GM15510 (cell line): ENCODE results near the gene CHRND.

ENCODE experiments used
- POLR2A ChIP-seq: IDR thresholded peaks from 3 replicates; pipeline ENCODE4 v1.6.1; 2011; ENCODE audit warnings: borderline replicate concordance; ENCODE audit not compliant: insufficient read length; ENCODE audit errors: extremely low read depth

The CHRND gene

DNA sequence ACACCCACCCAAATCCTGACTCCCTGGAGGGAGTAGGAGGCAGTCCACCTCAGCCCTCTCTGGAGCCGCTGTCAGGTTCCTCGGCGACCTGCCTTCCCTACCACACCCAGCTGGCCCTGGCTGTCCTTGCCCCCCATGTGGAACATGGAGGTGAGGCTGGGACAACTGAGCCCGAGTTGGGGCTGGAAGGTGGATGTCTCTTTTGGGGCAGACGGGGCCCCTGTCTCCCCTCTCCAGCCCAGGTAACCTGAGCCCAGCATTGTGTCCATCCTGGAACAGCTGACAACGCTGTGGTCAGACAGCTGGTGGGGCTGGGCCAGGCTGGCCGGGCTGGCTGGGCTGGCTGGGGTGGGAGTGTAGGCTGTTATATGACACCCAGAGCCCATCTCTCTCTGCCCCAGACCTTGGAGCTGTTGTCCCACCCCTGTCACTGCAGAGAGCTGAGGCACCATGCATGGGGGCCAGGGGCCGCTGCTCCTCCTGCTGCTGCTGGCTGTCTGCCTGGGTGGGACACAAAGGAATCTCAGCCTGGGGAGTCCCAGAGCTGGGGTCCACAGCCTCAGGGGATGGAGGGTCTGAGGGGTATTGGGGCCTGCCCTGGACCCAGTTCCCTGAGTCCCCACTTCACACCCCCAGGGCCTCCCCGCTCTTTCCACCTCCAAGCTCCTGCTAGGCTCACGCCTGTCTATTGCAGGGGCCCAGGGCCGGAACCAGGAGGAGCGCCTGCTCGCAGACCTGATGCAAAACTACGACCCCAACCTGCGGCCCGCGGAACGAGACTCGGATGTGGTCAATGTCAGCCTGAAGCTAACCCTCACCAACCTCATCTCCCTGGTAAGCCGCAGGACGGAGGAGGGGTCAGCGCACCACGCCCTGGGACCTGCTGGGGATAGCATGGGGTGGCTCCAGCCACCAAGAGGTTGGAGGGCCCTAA lies 13.6 kb downstream of the CHRND start, which contains the start of gene CHRNG:
Gene CHRNG (plus strand): TSS at position 395 of the 934 bp plus-strand sequence. CDS start 56 bp downstream, at position 451.
- no peak for TF ChIP-seq POLR2A

DNA sequence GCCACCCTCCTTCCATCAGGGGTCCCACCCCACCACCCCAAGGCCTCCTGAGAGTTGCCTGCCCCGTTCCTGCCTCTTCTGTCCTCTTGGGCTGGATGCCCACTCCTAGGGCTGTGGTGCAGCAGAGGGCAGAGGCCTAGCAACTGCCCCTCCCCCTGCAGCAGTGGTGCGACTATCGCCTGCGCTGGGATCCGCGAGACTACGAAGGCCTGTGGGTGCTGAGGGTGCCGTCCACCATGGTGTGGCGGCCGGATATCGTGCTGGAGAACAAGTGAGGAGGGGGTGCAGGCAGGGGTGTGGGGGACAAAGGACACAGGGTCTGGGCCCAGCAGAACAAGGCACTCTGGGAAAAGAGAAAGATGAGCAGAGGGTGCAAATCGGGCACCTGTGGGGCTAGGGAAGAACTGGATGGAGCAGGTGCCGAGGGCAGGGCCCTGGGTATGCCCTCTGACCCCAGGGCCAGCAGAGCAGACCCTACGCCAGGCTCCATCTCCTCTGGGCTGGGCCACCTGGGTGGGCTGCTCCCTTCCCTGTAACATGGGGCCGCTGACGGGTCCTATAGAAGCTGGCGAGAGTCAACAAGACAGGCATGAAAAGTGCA lies 14.6 kb downstream of the CHRND start:
- TF ChIP-seq POLR2A = no peak

DNA sequence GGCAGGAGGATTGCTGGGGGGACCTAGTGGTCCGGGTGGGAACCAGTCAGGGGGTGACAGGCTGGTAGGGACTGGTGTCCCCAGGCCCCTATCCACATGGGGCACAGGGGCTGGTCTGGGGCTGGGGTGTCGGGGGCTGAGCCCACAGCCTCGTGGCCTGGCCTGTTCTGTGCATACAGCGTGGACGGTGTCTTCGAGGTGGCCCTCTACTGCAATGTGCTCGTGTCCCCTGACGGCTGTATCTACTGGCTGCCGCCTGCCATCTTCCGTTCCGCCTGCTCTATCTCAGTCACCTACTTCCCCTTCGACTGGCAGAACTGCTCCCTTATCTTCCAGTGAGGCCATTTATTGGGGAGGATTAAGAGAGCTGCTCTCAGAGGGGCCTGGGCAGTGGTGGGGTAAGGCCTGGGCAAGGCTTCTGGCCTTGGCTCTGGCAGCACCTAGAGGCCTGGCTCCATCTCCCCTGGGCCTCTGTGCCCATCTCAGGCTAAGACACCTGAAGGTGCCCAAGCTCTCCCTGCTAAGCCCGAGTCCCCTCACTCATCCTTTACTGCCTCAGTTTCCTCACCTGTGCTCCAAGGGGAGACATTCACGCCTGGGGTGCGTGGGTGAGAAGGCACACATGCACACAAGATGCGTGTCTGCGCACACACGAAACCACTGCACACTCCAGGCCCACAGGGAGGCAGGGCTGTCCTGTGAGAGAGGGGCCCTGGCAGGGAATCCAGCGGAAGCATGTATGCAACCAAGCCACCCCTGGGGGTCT lies 15.4 kb downstream of the CHRND start:
- TF ChIP-seq POLR2A = no peak

DNA sequence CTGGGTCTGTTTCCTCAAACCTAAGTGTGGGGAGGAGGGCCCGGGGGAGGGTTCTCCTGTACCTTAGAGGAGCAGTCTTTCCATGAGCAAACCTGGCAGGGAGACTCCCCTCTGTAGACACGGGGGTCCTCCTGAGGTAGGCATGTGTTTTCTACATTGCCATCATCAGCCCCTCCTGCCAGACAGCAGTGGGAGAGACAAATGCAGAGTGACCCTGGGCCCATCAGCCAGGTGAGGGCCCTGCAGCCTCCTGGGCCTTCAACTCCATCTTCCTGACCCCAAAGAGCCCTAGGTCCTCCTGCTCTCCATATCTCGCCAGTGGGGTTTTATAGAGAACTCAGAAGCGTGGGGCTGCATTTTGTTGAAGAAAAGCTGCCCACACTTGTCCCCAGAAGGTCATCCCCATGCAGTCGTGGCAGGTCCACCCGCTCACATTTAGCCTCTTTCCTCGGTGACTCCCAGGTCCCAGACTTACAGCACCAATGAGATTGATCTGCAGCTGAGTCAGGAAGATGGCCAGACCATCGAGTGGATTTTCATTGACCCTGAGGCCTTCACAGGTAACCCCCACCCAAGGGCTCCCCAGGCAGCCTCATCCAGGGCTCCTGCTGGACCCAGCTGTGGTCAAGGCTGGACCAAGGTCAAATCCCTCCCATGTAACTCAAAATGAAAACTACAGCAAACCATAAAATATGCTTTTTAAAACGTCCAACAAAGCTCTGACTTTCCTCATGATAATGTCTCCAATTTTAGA lies 16.2 kb downstream of the CHRND start:
- no peak for TF ChIP-seq POLR2A

DNA sequence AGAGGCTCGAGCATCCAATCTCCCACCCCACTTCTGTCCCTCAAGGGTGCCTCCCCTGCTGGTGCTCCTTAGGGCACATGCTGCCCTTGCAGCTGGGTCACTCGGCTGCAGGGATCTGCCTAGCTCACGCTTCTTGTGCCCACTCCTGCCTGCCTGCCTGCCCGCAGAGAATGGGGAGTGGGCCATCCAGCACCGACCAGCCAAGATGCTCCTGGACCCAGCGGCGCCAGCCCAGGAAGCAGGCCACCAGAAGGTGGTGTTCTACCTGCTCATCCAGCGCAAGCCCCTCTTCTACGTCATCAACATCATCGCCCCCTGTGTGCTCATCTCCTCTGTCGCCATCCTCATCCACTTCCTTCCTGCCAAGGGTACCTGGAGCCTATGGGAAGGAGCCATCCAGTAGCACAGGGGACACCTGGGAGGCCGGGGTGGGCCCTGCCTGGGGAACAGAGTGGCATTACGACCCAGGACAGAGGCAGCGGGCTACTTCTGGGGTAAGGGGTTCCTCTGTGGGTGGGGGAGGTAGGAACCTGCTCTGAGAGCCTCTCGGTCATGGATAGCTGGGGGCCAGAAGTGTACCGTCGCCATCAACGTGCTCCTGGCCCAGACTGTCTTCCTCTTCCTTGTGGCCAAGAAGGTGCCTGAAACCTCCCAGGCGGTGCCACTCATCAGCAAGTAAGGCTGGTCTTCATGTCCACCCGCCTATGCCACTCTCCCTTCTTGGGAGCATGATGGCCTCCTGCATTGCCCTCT lies 16.9 kb downstream of the CHRND start:
- TF ChIP-seq POLR2A = no peak

DNA sequence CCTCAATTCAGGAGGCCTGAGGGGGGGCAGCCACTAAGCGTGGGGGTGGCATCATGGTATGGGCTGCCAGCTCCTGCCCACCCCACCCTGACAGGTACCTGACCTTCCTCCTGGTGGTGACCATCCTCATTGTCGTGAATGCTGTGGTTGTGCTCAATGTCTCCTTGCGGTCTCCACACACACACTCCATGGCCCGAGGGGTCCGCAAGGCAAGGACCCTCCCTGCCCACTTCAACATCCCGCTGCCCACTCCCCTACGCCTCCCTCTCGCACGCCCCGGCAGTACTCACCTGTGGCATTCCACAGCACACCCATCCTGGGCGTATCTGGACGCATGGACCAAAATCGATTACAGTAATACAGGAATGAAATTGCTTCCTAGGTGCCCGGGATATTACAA lies 17.5 kb downstream of the CHRND start:
- no peak for TF ChIP-seq POLR2A

DNA sequence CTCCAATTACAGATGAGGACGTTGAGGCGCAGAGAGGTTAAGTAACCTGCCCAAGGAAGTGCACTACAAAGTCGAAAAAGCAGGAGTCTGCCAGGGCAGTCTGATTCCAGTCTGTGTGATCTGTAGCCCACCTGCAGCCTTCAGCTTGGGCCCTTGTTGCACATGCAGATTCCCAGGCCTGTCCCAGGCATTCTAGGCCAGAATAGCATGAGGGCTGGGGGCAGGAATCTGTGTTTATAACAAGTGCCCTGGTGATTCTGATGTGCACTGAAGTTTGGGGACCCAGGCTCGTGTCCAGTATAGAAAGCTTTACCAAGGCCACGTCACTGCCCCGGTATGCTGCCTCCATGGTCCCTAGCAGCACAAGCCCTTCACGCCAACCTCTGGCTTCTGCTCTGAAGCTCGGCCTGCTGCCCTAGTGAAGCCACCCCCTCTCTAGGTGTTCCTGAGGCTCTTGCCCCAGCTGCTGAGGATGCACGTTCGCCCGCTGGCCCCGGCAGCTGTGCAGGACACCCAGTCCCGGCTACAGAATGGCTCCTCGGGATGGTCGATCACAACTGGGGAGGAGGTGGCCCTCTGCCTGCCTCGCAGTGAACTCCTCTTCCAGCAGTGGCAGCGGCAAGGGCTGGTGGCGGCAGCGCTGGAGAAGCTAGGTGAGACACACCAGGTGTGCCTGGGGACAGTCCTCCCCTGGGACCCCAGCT lies 18.1 kb downstream of the CHRND start:
- TF ChIP-seq POLR2A = no peak

DNA sequence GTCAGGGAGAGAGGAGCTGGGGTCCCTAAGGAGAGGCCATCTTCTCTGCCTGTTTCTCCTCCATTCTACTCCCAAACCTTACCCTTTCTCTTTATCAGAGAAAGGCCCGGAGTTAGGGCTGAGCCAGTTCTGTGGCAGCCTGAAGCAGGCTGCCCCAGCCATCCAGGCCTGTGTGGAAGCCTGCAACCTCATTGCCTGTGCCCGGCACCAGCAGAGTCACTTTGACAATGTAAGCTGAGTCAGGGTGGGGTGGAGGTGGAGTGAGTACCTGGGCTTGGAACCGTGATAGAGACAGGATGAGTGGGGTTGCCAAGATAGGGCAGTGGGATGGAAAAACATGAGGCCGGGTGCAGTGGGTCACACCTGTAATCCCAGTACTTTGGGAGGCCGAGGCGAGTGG lies 18.7 kb downstream of the CHRND start:
- no peak for TF ChIP-seq POLR2A

DNA sequence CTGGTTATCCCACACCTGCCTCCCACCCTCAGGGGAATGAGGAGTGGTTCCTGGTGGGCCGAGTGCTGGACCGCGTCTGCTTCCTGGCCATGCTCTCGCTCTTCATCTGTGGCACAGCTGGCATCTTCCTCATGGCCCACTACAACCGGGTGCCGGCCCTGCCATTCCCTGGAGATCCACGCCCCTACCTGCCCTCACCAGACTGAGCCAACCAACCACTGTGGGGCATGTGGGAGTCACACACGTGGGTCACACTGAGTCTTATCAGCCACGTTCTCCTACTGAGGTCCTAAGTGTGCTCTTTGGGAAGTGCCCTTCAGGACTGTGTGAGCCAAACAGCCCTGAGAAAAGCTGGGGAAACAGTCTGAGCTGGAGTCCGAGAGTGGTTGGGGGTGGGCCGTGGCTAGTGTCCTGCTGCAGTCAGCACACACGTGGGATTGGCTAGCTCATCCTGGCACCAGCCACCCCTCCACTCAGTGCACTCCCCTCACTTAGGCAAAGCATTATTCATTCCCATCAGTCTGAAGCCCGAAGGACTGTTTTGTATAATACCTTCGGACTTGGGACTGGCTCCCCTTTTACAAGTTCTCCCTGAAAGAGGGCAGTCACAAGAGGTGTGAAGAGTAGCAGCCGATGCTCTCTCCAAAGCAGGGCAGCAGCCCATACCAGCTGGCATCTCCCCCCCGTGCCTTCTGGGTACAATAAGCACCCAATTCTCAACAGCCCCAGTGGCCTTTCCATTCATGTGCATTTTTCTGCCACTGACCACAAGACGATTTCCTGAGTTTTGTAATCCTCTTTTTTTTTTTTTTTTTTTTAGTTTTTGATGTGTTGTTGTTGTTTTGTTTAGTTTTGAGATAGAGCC lies 19.8 kb downstream of the CHRND start:
- TF ChIP-seq POLR2A = no peak

DNA sequence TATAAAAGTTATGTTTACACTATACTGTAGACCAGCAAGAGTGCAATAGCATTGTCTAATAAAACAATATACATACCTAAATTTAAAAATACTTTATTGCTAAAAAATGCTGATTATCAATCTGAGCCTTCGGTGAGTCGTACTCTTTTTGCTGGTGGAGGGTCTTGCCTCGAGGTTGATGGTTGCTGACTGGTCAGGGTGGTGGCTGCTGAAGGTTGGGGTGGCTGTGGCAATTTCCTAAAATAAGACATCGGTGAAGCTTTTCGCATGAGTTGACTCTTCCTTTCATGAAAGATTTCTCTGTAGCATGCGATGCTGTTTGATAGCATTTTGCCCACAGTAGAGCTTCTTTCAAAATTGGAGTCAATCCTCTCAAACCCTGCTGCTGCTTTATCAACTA lies 22.0 kb downstream of the CHRND start:
- no peak for TF ChIP-seq POLR2A

DNA sequence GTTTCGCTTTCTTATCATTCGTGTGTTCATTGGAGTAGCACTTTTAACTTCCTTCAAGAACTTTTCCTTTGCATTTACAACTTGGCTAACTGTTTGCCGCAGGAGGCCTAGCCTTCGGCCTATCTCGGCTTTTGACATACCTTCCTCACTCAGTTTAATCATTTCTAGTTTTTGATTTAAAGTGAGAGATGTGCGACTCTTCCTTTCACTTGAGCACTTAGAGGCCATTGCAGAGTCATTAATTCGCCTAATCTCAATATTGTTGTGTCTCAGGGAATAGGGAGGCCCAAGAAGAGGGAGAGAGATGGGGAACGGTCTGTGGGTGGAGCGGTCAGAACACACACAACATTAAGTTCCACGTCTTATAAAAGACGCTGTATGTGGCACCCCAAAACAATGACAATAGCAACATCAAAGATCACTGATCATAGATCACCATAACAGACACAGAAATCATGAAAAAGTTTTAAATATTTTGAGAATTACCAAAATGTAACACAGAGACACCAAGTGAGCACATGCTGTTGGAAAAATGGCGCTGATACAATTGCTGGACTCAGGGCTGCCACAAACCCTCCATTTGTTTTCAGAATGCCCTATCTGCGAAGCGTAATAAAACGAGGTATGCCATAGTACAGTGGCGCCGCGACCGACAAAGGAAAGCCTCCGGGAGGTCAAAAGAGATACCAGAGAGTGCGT lies 23.8 kb downstream of the CHRND start:
- TF ChIP-seq POLR2A = no peak
